ENCODE results near the gene IPO4. TPM values are rescaled to one million over a fixed set of nuclear protein-coding genes. Genes with fewer than 3 reads are reported as not detected.

Gene IPO4
- total and polyA plus RNA-seq, 2 of the 13 experiments (the other 11 are each of a cell fraction or from before 2014, with no cell fraction given), result 39.0 to 179 TPM

DNA sequence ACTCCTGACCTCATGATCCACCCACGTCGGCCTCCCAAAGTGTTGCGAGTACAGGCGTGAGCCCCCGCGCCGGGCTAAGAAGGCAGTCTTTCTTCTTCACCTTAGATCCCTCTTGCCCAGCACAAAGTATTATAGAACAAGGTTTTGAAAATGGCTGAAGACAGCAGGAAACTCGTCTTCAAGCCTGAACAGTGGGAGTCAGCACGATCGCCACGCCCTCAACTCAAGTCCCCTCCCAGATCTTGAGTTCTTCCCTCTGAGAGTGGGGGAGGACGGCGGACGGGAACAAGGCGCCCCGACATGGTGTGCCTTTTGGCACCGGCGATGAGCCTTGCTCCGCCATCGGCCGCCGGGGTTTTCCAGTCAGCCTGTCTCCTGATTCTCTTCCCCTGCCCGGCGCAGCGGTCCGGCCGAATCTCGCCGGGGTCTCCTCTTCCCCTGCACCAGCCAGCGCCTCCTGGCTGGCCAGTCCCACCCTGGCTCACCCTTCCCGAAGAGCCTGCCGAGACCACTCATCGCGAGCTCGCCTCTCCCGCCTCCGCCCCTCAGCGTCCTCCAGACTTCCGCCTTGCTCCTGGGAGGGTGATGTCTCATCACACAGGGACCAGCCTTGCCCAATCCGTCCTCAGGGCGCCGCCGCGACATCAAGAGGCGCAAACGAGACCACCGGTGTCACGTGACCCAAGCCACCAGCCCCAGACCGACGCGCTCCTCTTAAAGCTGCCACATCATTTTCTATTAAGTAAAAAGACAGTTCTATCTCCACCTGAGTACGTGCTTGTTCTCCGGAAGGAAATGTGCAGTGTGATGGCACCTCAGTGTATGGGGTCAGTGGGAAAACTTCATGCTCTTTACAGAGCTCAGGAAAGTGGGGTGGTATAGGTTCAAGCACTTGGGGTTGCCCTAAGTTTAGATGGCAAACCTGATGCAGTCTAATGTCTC is 24.6 kb upstream of the IPO4 start, which contains the start of gene CHMP4A (continued):
- TF ChIP-seq, protein P1, sequence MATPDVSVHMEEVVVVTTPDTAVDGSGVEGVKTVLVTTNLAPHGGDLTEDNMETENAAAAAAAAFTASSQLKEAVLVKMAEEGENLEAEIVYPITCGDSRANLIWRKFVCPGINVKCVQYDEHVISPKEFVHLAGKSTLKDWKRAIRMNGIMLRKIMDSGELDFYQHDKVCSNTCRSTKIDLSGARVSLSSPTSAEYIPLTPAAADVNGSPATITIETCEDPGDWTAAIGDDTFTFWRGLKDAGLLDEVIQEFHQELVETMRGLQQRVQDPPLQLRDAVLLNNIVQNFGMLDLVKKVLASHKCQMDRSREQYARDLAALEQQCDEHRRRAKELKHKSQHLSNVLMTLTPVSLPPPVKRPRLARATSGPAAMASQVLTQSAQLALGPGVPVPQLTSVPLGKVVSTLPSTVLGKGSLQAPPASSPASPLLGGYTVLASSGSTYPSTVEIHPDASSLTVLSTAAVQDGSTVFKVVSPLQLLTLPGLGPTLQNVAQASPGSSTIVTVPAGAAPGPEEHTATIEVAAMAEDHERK (CRISPR knock-in tag; IDR thresholded peaks at IDR 0.05; ENCODE audit: low read depth), result peak; percentile 61
- TF ChIP-seq ZFP37 (CRISPR knock-in tag; IDR thresholded peaks at IDR 0.05; ENCODE audit: borderline replicate concordance) (peak; percentile 97), AKAP8 (CRISPR knock-in tag; IDR thresholded peaks at IDR 0.05) (peak; percentile 95), CHD2 (IDR thresholded peaks at IDR 0.05; ENCODE audit: low read depth, low read length) (peak; percentile 95), ZNF766 (CRISPR knock-in tag; IDR thresholded peaks at IDR 0.05; ENCODE audit: borderline replicate concordance) (peak; percentile 98), KDM1A (CRISPR knock-in tag; IDR thresholded peaks at IDR 0.05) (no peak; the same call in 1 of the 2 replicates), WIZ (CRISPR knock-in tag; IDR thresholded peaks at IDR 0.05) (no peak; the same call in 1 of the 2 replicates), SP140L (CRISPR knock-in tag; IDR thresholded peaks at IDR 0.05; ENCODE audit: borderline replicate concordance) (peak; percentile 56; the same call in 1 of the 2 replicates), HOXD1 (CRISPR knock-in tag; IDR thresholded peaks at IDR 0.05) (peak; percentile 87), SP2 (CRISPR knock-in tag; IDR thresholded peaks at IDR 0.05) (peak; percentile 73), KDM5A (IDR thresholded peaks at IDR 0.05; ENCODE audit: borderline replicate concordance, low read length) (peak; percentile 98), ZNF121 (CRISPR knock-in tag; IDR thresholded peaks at IDR 0.05) (peak; percentile 42; the same call in 1 of the 2 replicates), GATAD1 (CRISPR knock-in tag; IDR thresholded peaks at IDR 0.05) (peak; percentile 99), KDM5B (CRISPR knock-in tag; IDR thresholded peaks at IDR 0.05; ENCODE audit: borderline replicate concordance) (peak; percentile 99), ZNF263 (CRISPR knock-in tag; IDR thresholded peaks at IDR 0.05) (peak; percentile 96), XBP1 (CRISPR knock-in tag; IDR thresholded peaks at IDR 0.05) (peak; percentile 44; the same call in 1 of the 2 replicates), ISX (CRISPR knock-in tag; conservative IDR thresholded peaks at IDR 0.05) (no peak), MTF2 (CRISPR knock-in tag; IDR thresholded peaks at IDR 0.05; ENCODE audit: borderline replicate concordance) (0 out of 2 replicates have a peak, but pooled peaks have one; percentile 36), NFYB (CRISPR knock-in tag; IDR thresholded peaks at IDR 0.05) (peak; percentile 99), REXO4 (CRISPR knock-in tag; IDR thresholded peaks at IDR 0.05; ENCODE audit: borderline replicate concordance) (no peak)
- TF ChIP-seq, protein P2, sequence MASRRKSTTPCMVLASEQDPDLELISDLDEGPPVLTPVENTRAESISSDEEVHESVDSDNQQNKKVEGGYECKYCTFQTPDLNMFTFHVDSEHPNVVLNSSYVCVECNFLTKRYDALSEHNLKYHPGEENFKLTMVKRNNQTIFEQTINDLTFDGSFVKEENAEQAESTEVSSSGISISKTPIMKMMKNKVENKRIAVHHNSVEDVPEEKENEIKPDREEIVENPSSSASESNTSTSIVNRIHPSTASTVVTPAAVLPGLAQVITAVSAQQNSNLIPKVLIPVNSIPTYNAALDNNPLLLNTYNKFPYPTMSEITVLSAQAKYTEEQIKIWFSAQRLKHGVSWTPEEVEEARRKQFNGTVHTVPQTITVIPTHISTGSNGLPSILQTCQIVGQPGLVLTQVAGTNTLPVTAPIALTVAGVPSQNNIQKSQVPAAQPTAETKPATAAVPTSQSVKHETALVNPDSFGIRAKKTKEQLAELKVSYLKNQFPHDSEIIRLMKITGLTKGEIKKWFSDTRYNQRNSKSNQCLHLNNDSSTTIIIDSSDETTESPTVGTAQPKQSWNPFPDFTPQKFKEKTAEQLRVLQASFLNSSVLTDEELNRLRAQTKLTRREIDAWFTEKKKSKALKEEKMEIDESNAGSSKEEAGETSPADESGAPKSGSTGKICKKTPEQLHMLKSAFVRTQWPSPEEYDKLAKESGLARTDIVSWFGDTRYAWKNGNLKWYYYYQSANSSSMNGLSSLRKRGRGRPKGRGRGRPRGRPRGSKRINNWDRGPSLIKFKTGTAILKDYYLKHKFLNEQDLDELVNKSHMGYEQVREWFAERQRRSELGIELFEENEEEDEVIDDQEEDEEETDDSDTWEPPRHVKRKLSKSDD (CRISPR knock-in tag; IDR thresholded peaks at IDR 0.05; ENCODE audit: low read depth), result peak; percentile 97
- TF ChIP-seq, protein P3, sequence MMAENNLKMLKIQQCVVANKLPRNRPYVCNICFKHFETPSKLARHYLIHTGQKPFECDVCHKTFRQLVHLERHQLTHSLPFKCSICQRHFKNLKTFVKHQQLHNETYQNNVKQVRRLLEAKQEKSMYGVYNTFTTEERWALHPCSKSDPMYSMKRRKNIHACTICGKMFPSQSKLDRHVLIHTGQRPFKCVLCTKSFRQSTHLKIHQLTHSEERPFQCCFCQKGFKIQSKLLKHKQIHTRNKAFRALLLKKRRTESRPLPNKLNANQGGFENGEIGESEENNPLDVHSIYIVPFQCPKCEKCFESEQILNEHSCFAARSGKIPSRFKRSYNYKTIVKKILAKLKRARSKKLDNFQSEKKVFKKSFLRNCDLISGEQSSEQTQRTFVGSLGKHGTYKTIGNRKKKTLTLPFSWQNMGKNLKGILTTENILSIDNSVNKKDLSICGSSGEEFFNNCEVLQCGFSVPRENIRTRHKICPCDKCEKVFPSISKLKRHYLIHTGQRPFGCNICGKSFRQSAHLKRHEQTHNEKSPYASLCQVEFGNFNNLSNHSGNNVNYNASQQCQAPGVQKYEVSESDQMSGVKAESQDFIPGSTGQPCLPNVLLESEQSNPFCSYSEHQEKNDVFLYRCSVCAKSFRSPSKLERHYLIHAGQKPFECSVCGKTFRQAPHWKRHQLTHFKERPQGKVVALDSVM (CRISPR knock-in tag; IDR thresholded peaks at IDR 0.05), result peak; percentile 61; the same call in 1 of the 2 replicates
- TF ChIP-seq, protein P4, sequence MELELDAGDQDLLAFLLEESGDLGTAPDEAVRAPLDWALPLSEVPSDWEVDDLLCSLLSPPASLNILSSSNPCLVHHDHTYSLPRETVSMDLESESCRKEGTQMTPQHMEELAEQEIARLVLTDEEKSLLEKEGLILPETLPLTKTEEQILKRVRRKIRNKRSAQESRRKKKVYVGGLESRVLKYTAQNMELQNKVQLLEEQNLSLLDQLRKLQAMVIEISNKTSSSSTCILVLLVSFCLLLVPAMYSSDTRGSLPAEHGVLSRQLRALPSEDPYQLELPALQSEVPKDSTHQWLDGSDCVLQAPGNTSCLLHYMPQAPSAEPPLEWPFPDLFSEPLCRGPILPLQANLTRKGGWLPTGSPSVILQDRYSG (CRISPR knock-in tag; IDR thresholded peaks at IDR 0.05), result peak; percentile 96

Measured in HepG2 (cell line).